Tibial artery (tissue), 4 donors: ENCODE measurements around the gene GYPC.

ENCODE experiments used
- DNase-seq, 2 donors: peaks; one replicate each; pipeline ENCODE4 v3.0.0-alpha.2; 2019
- H3K27ac ChIP-seq, 2 donors: fragments of 200-600 bp; sonication (generic) in 1 of 2; 1 replicate in 1 of 2; 2 replicates in 1 of 2; pipeline ENCODE4 v1.5.1; 2018 to 2019; ENCODE audit warnings: mild to moderate bottlenecking in 1 of 2
- H3K27me3 ChIP-seq, 2 donors: fragments of 200-600 bp; sonication (generic) in 1 of 2; one replicate each; pipeline versions ENCODE4 v1.5.1 to v1.6.0; 2016 to 2019
- H3K36me3 ChIP-seq, 3 donors: fragments of 200-600 bp; sonication (generic) in 2 of 3; one replicate each; pipeline ENCODE4 v1.5.1; 2016 to 2019; ENCODE audit warnings: mild to moderate bottlenecking in 2 of 3
- H3K4me1 ChIP-seq, 4 donors: fragments of 200-600 bp; sonication (generic) in 2 of 4; 1 replicate in 3 of 4; 2 replicates in 1 of 4; pipeline ENCODE4 v1.5.1; 2016 to 2019
- H3K4me3 ChIP-seq, 2 donors: fragments of 200-600 bp; sonication (generic) in 1 of 2; 1 replicate in 1 of 2; 2 replicates in 1 of 2; pipeline ENCODE4 v1.5.1; 2018 to 2019; ENCODE audit warnings: mild to moderate bottlenecking in 2 of 2
- H3K9me3 ChIP-seq, 3 donors: fragments of 200-600 bp; sonication (generic) in 1 of 3; one replicate each; pipeline ENCODE4 v1.5.1; 2016 to 2019
- CTCF ChIP-seq, 2 experiments: fragments of 200-600 bp in 1 of 2; fragments of 450-650 bp in 1 of 2; IDR thresholded peaks; one replicate each; pipeline ENCODE4 v1.5.1; 2017 to 2019; ENCODE audit warnings: antibody characterized with exemption in 2 of 2, mild to moderate bottlenecking in 1 of 2, moderate library complexity in 1 of 2
- intact Hi-C: fragments of 100-400 bp; cut with DNase I; formaldehyde crosslinking; loops from one replicate; pipeline ENCODE4 v1.15.0; 2023; ENCODE audit warnings: low total_unique reads

Gene GYPC

GRCh38 chr2:126739141-126739540 is 83.2 kb downstream of the GYPC start:
- no peaks in the 10 kb centered on the region for H3K4me1 ChIP-seq
- no peak for TF ChIP-seq CTCF (IDR thresholded peaks at IDR 0.05)
- H3K36me3 ChIP-seq: no peaks in the 10 kb centered on the region
- no peak overlapping the region for H3K4me3 ChIP-seq
- DNase-seq: no peak
- H3K27me3 ChIP-seq: no peaks in the 10 kb centered on the region
- H3K9me3 ChIP-seq: no peaks in the 10 kb centered on the region
- intact Hi-C loops: no loop called here
- no peak overlapping the region for H3K27ac ChIP-seq

- no peak overlapping the region for H3K27ac ChIP-seq
- H3K9me3 ChIP-seq: no peaks in the 10 kb centered on the region
- H3K4me1 ChIP-seq: no peaks in the 10 kb centered on the region
- H3K27me3 ChIP-seq: no peaks in the 10 kb centered on the region
- intact Hi-C loops: no loop called here
- DNase-seq: no peak
- no peaks in the 10 kb centered on the region for H3K36me3 ChIP-seq
- no peak overlapping the region for H3K4me3 ChIP-seq
- no peak for TF ChIP-seq CTCF (IDR thresholded peaks at IDR 0.05)
Measured at GRCh38 chr2:126744640-126745039, 88.7 kb downstream of the GYPC start.
